Choroid plexus epithelial cell (primary cell): ENCODE results near the gene CAPN8.

Source experiments
- DNase-seq: peaks from one replicate; pipeline ENCODE4 v3.0.0-alpha.2; 2010; ENCODE audit warnings: low read depth
- H3K4me3 ChIP-seq: 2 replicates; pipeline ENCODE4 v1.5.1; 2011; ENCODE audit warnings: low read depth, mild to moderate bottlenecking, control low read depth, low read length, moderate library complexity
- CTCF ChIP-seq: conservative IDR thresholded peaks from 2 replicates; pipeline ENCODE4 v1.5.1; 2011; ENCODE audit warnings: low read depth, mild to moderate bottlenecking, control low read depth, inconsistent platforms, low read length, moderate library complexity

CAPN8 gene

GRCh38 chr1:223647249-223647648 is 18.3 kb downstream of the CAPN8 start:
- no peak overlapping the region for H3K4me3 ChIP-seq
- DNase-seq, result no peak
- no peak for TF ChIP-seq CTCF

- no peak overlapping the region for H3K4me3 ChIP-seq
- TF ChIP-seq CTCF, result no peak
- no peak for DNase-seq
Measured at GRCh38 chr1:223645903-223646302, 19.6 kb downstream of the CAPN8 start.

- no peak for TF ChIP-seq CTCF
- no peak for DNase-seq
- no peak overlapping the region for H3K4me3 ChIP-seq
Measured at GRCh38 chr1:223642237-223642636, 23.3 kb downstream of the CAPN8 start.

GRCh38 chr1:223641523-223642039 is 23.9 kb downstream of the CAPN8 start:
- DNase-seq, result no peak
- H3K4me3 ChIP-seq, result no peak overlapping the region
- no peak for TF ChIP-seq CTCF

- H3K4me3 ChIP-seq, result no peak overlapping the region
- no peak for TF ChIP-seq CTCF
- DNase-seq, result no peak
Measured at GRCh38 chr1:223639331-223639749, 26.2 kb downstream of the CAPN8 start.

- DNase-seq, result no peak
- no peak for TF ChIP-seq CTCF
- no peak overlapping the region for H3K4me3 ChIP-seq
Measured at GRCh38 chr1:223635236-223635635, 30.3 kb downstream of the CAPN8 start.

- no peak for TF ChIP-seq CTCF
- DNase-seq, result no peak
- H3K4me3 ChIP-seq, result no peak overlapping the region
Measured at GRCh38 chr1:223634423-223634822, 31.1 kb downstream of the CAPN8 start.
